B cell (primary cell): Measurements from ENCODE around the gene P2RY6. TPM values are rescaled to one million over a fixed set of nuclear protein-coding genes. Genes with fewer than 3 reads are reported as not detected.

Source experiments
- ATAC-seq: fragments of 200-7000 bp; cut with Tn5 transposase; one replicate; pipeline ENCODE4 v1.10.0; 2021; ENCODE audit warnings: low read depth, mild to moderate bottlenecking, moderate number of reproducible peaks, moderate library complexity
- CTCF ChIA-PET: fragments of 350-600 bp; sonication (Branson Sonifier 250); formaldehyde crosslinking; loops from one replicate; lab custom pipeline; 2021; ENCODE audit warnings: antibody characterized with exemption, inconsistent platforms; lab: Charles Lee
- POLR2A ChIA-PET: fragments of 350-600 bp; sonication (Branson Sonifier 250); formaldehyde crosslinking; loops from one replicate; lab custom pipeline; 2021; ENCODE audit warnings: antibody characterized with exemption; lab: Charles Lee
- DNase-seq: peaks from one replicate; pipeline ENCODE4 v3.0.0; 2013
- H2AFZ ChIP-seq: 2 replicates; pipeline ENCODE4 v1.6.1; 2012; ENCODE audit warnings: mild to moderate bottlenecking, low read depth, low read length; ENCODE audit not compliant: insufficient read depth, poor library complexity, severe bottlenecking
- H3K27ac ChIP-seq, 2 donors: 1 replicate in 1 of 2; 2 replicates in 1 of 2; pipeline ENCODE4 v1.5.1; 2012 to 2013; ENCODE audit warnings: low read length in 2 of 2, mild to moderate bottlenecking in 2 of 2, moderate library complexity in 1 of 2
- H3K27me3 ChIP-seq, 4 experiments: fragments of 200-600 bp in 1 of 4; sonication (generic) in 1 of 4; replicated peaks in 1 of 4; 1 replicate in 2 of 4; 2 replicates in 2 of 4; pipeline versions ENCODE4 v1.6.1 to v1.7.0; 2013 to 2016; ENCODE audit warnings: low read length in 3 of 4, mild to moderate bottlenecking in 2 of 4, mixed read lengths in 1 of 4, moderate library complexity in 1 of 4; ENCODE audit not compliant: insufficient read depth in 4 of 4, control insufficient read depth in 3 of 4; ENCODE audit errors: control extremely low read depth in 1 of 4
- H3K36me3 ChIP-seq, 2 experiments: replicated peaks in 1 of 2; 1 replicate in 1 of 2; 2 replicates in 1 of 2; pipeline versions ENCODE4 v1.6.1 to v1.7.1; 2013; ENCODE audit warnings: low read length in 1 of 2; ENCODE audit not compliant: insufficient read depth in 2 of 2, control insufficient read depth in 1 of 2; ENCODE audit errors: control extremely low read depth in 1 of 2, extremely low read depth in 1 of 2
- H3K4me1 ChIP-seq, 2 donors: fragments of 200-600 bp in 1 of 2; sonication (generic) in 1 of 2; 1 replicate in 1 of 2; 2 replicates in 1 of 2; pipeline versions ENCODE4 v1.5.1 to v1.6.1; 2013 to 2017; ENCODE audit warnings: low read length in 2 of 2; ENCODE audit not compliant: control insufficient read depth in 2 of 2, insufficient read depth in 2 of 2
- H3K4me2 ChIP-seq: replicated peaks from 2 replicates; pipeline ENCODE3; 2012; ENCODE audit warnings: mild to moderate bottlenecking, low read depth, low read length; ENCODE audit not compliant: poor library complexity, severe bottlenecking
- H3K4me3 ChIP-seq, 5 experiments: fragments of 200-600 bp in 1 of 5; sonication (generic) in 1 of 5; 1 replicate in 3 of 5; 2 replicates in 2 of 5; pipeline versions ENCODE4 v1.5.1 to v1.7.0; 2011 to 2016; ENCODE audit warnings: low read length in 4 of 5, mild to moderate bottlenecking in 4 of 5, low read depth in 2 of 5, control low read depth in 1 of 5, moderate library complexity in 1 of 5; ENCODE audit not compliant: insufficient read depth in 1 of 5; ENCODE audit errors: control extremely low read depth in 1 of 5, extremely low read depth in 1 of 5
- H3K79me2 ChIP-seq: fragments of 200-600 bp; sonication (generic); one replicate; pipeline ENCODE4 v1.6.0; 2016; ENCODE audit warnings: low read length; ENCODE audit not compliant: control insufficient read depth, insufficient read depth
- H3K9ac ChIP-seq: fragments of 200-600 bp; sonication (generic); 2 replicates; pipeline ENCODE4 v1.6.1; 2017; ENCODE audit warnings: mild to moderate bottlenecking, low read length, moderate library complexity
- H3K9me3 ChIP-seq, 3 donors: one replicate each; pipeline versions ENCODE4 v1.6.1 to v1.7.1; 2013; ENCODE audit warnings: low read length in 2 of 3; ENCODE audit not compliant: control insufficient read depth in 2 of 3, insufficient read depth in 1 of 3; ENCODE audit errors: control extremely low read depth in 1 of 3
- H4K20me1 ChIP-seq: 2 replicates; pipeline ENCODE4 v1.6.0; 2012; ENCODE audit warnings: mild to moderate bottlenecking, low read length; ENCODE audit not compliant: insufficient read depth, control insufficient read depth, poor library complexity, severe bottlenecking
- H3K27ac Mint-ChIP-seq: one replicate; pipeline ENCODE4 v1.8.0; 2021; ENCODE audit warnings: mixed read lengths
- H3K27me3 Mint-ChIP-seq: one replicate; pipeline ENCODE4 v1.8.0; 2021; ENCODE audit warnings: mixed read lengths
- H3K4me1 Mint-ChIP-seq: one replicate; pipeline ENCODE4 v1.8.0; 2021; ENCODE audit warnings: mixed read lengths
- H3K4me3 Mint-ChIP-seq: one replicate; pipeline ENCODE4 v1.8.0; 2021; ENCODE audit warnings: mixed read lengths
- H3K9me3 Mint-ChIP-seq: one replicate; pipeline ENCODE4 v1.8.0; 2022; ENCODE audit warnings: mixed read lengths; ENCODE audit not compliant: insufficient read depth
- CTCF ChIP-seq: fragments of 200-600 bp; IDR thresholded peaks from one replicate; pipeline ENCODE4 v1.8.0; 2022; ENCODE audit warnings: antibody characterized with exemption, mild to moderate bottlenecking
- EZH2 ChIP-seq: IDR thresholded peaks from 2 replicates; pipeline ENCODE4 v1.6.1; 2012; ENCODE audit warnings: borderline replicate concordance, low read depth, mild to moderate bottlenecking, moderate library complexity, low read length; ENCODE audit not compliant: insufficient read depth, poor library complexity, severe bottlenecking
- WGBS: methylation state at CpG from one replicate; pipeline ENCODE4 v1.1.5; 2013; ENCODE audit warnings: missing lambda C conversion rate; ENCODE audit not compliant: insufficient coverage; 5-methylcytosine and 5-hydroxymethylcytosine counted together
- intact Hi-C: fragments of 100-400 bp; cut with micrococcal nuclease; formaldehyde crosslinking; loops from one replicate; pipeline ENCODE4 v1.10.0; 2022
- polyA plus RNA-seq: library from polyadenylated mRNA; depleted of rRNA; stranded (reverse); fragments of >200 nt; gene quantifications from 2 replicates; pipeline ENCODE4 v1.2.3, GENCODE V29; 2012
- total RNA-seq, 2 donors: library from RNA; stranded (reverse); fragments of 120-200 nt in 1 of 2; gene quantifications; 1 replicate in 1 of 2; 2 replicates in 1 of 2; pipeline versions ENCODE4 v1.2.3 to v1.2.4, GENCODE V29; 2013 to 2022

Gene P2RY6
- total and polyA plus RNA-seq, 2 donors (not counting 1 experiment from before 2014, with no cell fraction given): 0.25 TPM; not detected in 1

GRCh38 chr11:73296501-73297230 is 24.5 kb downstream of the P2RY6 start:
- DNase-seq (no peak), ATAC-seq (no peak)
- Mint-ChIP-seq H3K4me1 (peaks cover 5% of the 10 kb centered on the region), H3K9me3 (no peaks in the 10 kb centered on the region), H3K27me3 (peaks cover 19% of the 10 kb centered on the region), H3K4me3 (no peak overlapping the region), H3K27ac (no peak overlapping the region)
- H3K27ac ChIP-seq: no peak overlapping the region
- no peaks in the 10 kb centered on the region for H3K79me2 ChIP-seq
- H3K4me2 ChIP-seq: no peak overlapping the region
- H4K20me1 ChIP-seq: no peaks in the 10 kb centered on the region
- POLR2A ChIA-PET: no interaction called here
- CTCF ChIA-PET: interaction anchor here (1.1 to 10.9 kb wide), 5 partner anchors 11 to 90 kb away, joined by 3 to 104 read pairs (median 6); partner anchors contain the start of gene ARHGEF17
- H3K9ac ChIP-seq: no peak overlapping the region
- no peak overlapping the region for H2AFZ ChIP-seq
- H3K9me3 ChIP-seq: no peaks in the 10 kb centered on the region
- intact Hi-C loops: no loop called here
- H3K27me3 ChIP-seq: peaks cover 0 to 50% (median 0%) of the 10 kb centered on the region in 4 experiments
- H3K4me1 ChIP-seq: peaks cover 4 to 5% of the 10 kb centered on the region in 2 donors
- TF ChIP-seq CTCF: no peak
- TF ChIP-seq EZH2: no peak
- no peak overlapping the region for H3K4me3 ChIP-seq
- WGBS: 94% methylated on average over 35 of the region's 35 CpGs
- H3K36me3 ChIP-seq: no peaks in the 10 kb centered on the region

GRCh38 chr11:73297231-73297590 is 25.1 kb downstream of the P2RY6 start:
- Histone ChIP-seq H3K9ac (no peak overlapping the region), H3K4me1 (peaks cover 4 to 5% of the 10 kb centered on the region in 2 donors), H3K4me3 (no peak overlapping the region), H3K79me2 (no peaks in the 10 kb centered on the region), H3K4me2 (no peak overlapping the region), H2AFZ (no peak overlapping the region), H4K20me1 (no peaks in the 10 kb centered on the region), H3K36me3 (no peaks in the 10 kb centered on the region), H3K27me3 (peaks cover 0 to 56% (median 0%) of the 10 kb centered on the region in 4 experiments), H3K9me3 (no peaks in the 10 kb centered on the region), H3K27ac (no peak overlapping the region)
- intact Hi-C loops: no loop called here
- ATAC-seq (no peak), DNase-seq (no peak)
- Mint-ChIP-seq H3K27ac (no peak overlapping the region), H3K9me3 (no peaks in the 10 kb centered on the region), H3K4me1 (peaks cover 3% of the 10 kb centered on the region), H3K27me3 (peaks cover 23% of the 10 kb centered on the region), H3K4me3 (no peak overlapping the region)
- TF ChIP-seq CTCF (no peak), EZH2 (no peak)
- POLR2A ChIA-PET: no interaction called here
- WGBS: 96% methylated on average over 15 of the region's 18 CpGs
- CTCF ChIA-PET: interaction anchor here (1.1 to 10.9 kb wide), 5 partner anchors 9 to 54 kb away, joined by 3 to 104 read pairs (median 13); partner anchors contain the start of gene ARHGEF17
